Lower lobe of right lung (tissue), 2 donors: Measurements from ENCODE around the gene FNDC11. TPM values are rescaled to one million over a fixed set of nuclear protein-coding genes. Genes with fewer than 3 reads are reported as not detected.

Experiments
- ATAC-seq, 2 donors: fragments of 200-7000 bp; cut with Tn5 transposase; one replicate each; pipeline ENCODE4 v1.9.1; 2020 to 2022; ENCODE audit warnings: mild to moderate bottlenecking in 2 of 2, moderate library complexity in 2 of 2
- DNase-seq: peaks from one replicate; pipeline ENCODE4 v3.0.0-alpha.2; 2020
- H3K27ac ChIP-seq: fragments of 200-600 bp; one replicate; pipeline ENCODE4 v1.8.0; 2022
- H3K27me3 ChIP-seq: fragments of 200-600 bp; one replicate; pipeline ENCODE4 v1.8.0; 2022; ENCODE audit warnings: low read depth
- H3K36me3 ChIP-seq: fragments of 200-600 bp; one replicate; pipeline ENCODE4 v1.8.0; 2022; ENCODE audit warnings: mild to moderate bottlenecking
- H3K4me1 ChIP-seq: fragments of 200-600 bp; one replicate; pipeline ENCODE4 v1.8.0; 2022
- H3K4me3 ChIP-seq: fragments of 200-600 bp; one replicate; pipeline ENCODE4 v1.8.0; 2022; ENCODE audit warnings: mild to moderate bottlenecking
- H3K9me3 ChIP-seq: fragments of 200-600 bp; one replicate; pipeline ENCODE4 v1.8.0; 2022
- CTCF ChIP-seq: fragments of 200-600 bp; IDR thresholded peaks from one replicate; pipeline ENCODE4 v1.8.0; 2022; ENCODE audit warnings: antibody characterized with exemption, mild to moderate bottlenecking
- intact Hi-C: fragments of 100-400 bp; cut with DNase I; formaldehyde crosslinking; loops from one replicate; pipeline ENCODE4 v1.11.0; 2022
- total RNA-seq: library from RNA; stranded (reverse); fragmentation: NEBNext Ultra II Directional; extraction: Animal tissue kit (Norgen Biotek cat#: 25700); gene quantifications from one replicate; pipeline ENCODE4 v1.2.1, GENCODE V29; 2021
- donor health status: DM: no; HTN: yes; CAD: no; lungs with severe emphysema.

The FNDC11 gene
- total RNA-seq, 1 donor from 2014 or later = 1.3 TPM

DNA sequence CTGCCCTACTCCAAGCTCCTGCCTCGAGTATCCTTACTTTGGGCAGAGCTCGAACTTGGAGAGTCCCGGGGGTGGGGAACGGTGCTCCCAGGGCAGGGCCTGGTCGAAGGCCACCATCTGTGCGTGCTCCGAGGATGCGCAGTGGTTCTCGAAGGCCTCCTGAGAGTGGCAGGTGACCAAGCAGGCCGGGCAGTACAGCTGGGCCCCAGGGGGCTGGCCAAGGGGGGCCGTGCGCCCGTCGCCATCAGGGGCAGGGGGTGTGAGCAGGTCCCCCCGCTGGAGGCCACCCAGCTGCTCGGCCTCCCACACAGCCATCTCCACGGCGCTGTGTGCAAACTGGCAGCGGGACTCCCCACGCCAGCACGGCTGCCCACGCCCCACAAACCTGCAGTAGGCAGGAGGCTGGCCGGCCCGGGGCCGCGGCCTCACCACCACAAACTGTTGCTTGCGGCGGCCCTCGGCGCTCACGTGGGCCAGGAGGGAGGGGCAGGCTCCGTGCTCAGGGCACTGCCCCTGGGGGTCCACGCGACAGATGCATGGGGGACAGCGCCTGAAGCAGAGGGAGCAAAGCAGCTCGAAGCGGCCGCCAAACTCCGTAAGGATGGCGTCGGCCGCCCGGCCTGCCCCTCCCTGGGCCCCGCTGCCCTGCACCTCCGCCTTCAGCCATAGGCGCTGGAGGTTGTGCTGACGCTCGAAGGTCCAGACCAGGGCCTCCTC is 18.3 kb downstream of the FNDC11 start:
- Histone ChIP-seq H3K4me1 (peaks cover 30% of the 10 kb centered on the region), H3K36me3 (peaks cover 12% of the 10 kb centered on the region), H3K9me3 (no peaks in the 10 kb centered on the region), H3K27ac (no peak overlapping the region), H3K27me3 (no peaks in the 10 kb centered on the region), H3K4me3 (no peak overlapping the region)
- no peak for DNase-seq
- TF ChIP-seq CTCF = no peak
- no peak for ATAC-seq
- intact Hi-C loops = no loop called here

GRCh38 chr20:63572788-63573646 is 19.1 kb downstream of the FNDC11 start:
- peak; percentile 4 to 11 for ATAC-seq
- Histone ChIP-seq H3K9me3 (no peaks in the 10 kb centered on the region), H3K36me3 (peaks cover 12% of the 10 kb centered on the region), H3K27me3 (no peaks in the 10 kb centered on the region), H3K4me1 (peaks cover 30% of the 10 kb centered on the region), H3K27ac (peak overlapping the region; percentile 94), H3K4me3 (peak overlapping the region; percentile 86)
- intact Hi-C loops = no loop called here
- DNase-seq = no peak
- TF ChIP-seq CTCF = no peak

- H3K27me3 ChIP-seq = no peaks in the 10 kb centered on the region
- no peak for TF ChIP-seq CTCF
- H3K4me1 ChIP-seq = peaks cover 24% of the 10 kb centered on the region
- H3K27ac ChIP-seq = peak overlapping the region; percentile 94
- H3K9me3 ChIP-seq = no peaks in the 10 kb centered on the region
- H3K36me3 ChIP-seq = peaks cover 12% of the 10 kb centered on the region
- intact Hi-C loops = no loop called here
- peak; percentile 52 to 57 for ATAC-seq
- DNase-seq = no peak
- H3K4me3 ChIP-seq = peak overlapping the region; percentile 86
Measured at GRCh38 chr20:63573647-63574131, 19.7 kb downstream of the FNDC11 start.

- DNase-seq = peak; percentile 86
- H3K9me3 ChIP-seq = no peaks in the 10 kb centered on the region
- H3K36me3 ChIP-seq = peaks cover 12% of the 10 kb centered on the region
- intact Hi-C loops = no loop called here
- peak; percentile 89 to 96 for ATAC-seq
- H3K4me1 ChIP-seq = peaks cover 17% of the 10 kb centered on the region
- no peak for TF ChIP-seq CTCF
- peaks cover 5% of the 10 kb centered on the region for H3K27me3 ChIP-seq
- H3K4me3 ChIP-seq = peak within 1 kb of the TSS; percentile 86
- H3K27ac ChIP-seq = peak within 1 kb of the TSS; percentile 94
Measured at GRCh38 chr20:63574156-63574828, 20.3 kb downstream of the FNDC11 start, which contains the start of gene HELZ2. Gene HELZ2, minus strand, starts transcription at chr20:63574239. Its CDS starts 1,854 bp downstream, at chr20:63572385.
